Measurements from ENCODE around the gene ZNF396. TPM values are rescaled to one million over a fixed set of nuclear protein-coding genes. Genes with fewer than 3 reads are reported as not detected.

Gene ZNF396
- 0.92 TPM for total RNA-seq (ENCODE audit: unreplicated experiment)
- long read RNA-seq = 0 reads

GRCh38 chr18:35376742-35377695 lies at the start of gene ZNF396:
ZNF396 (minus strand) TSS chr18:35377337; CDS start chr18:35374292, 3,045 bp downstream.
- Mint-ChIP-seq H3K36me3 (ENCODE audit: low read depth, unreplicated experiment) (peaks cover 8% of the 10 kb centered on the region), H3K4me1 (ENCODE audit: unreplicated experiment) (peaks cover 4% of the 10 kb centered on the region), H3K4me3 (ENCODE audit: unreplicated experiment) (peak within 1 kb of the TSS; percentile 90), H3K27ac (ENCODE audit: unreplicated experiment) (peak within 1 kb of the TSS; percentile 52), H3K9me3 (ENCODE audit: unreplicated experiment) (no peaks in the 10 kb centered on the region), H3K27me3 (ENCODE audit: unreplicated experiment) (peaks cover 13% of the 10 kb centered on the region)
- peak; percentile 77 for DNase-seq (ENCODE audit: low spot score)
- no peak for TF ChIP-seq CTCF (IDR thresholded peaks at IDR 0.05; ENCODE audit: unreplicated experiment)

- no peaks in the 10 kb centered on the region for H3K9me3 Mint-ChIP-seq (ENCODE audit: unreplicated experiment)
- H3K36me3 Mint-ChIP-seq (ENCODE audit: low read depth, unreplicated experiment) = no peaks in the 10 kb centered on the region
- H3K27ac Mint-ChIP-seq (ENCODE audit: unreplicated experiment) = no peak overlapping the region
- peaks cover 2% of the 10 kb centered on the region for H3K27me3 Mint-ChIP-seq (ENCODE audit: unreplicated experiment)
- no peak overlapping the region for H3K4me3 Mint-ChIP-seq (ENCODE audit: unreplicated experiment)
- no peak for DNase-seq (ENCODE audit: low spot score)
- no peak for TF ChIP-seq CTCF (IDR thresholded peaks at IDR 0.05; ENCODE audit: unreplicated experiment)
- H3K4me1 Mint-ChIP-seq (ENCODE audit: unreplicated experiment) = peaks cover 27% of the 10 kb centered on the region
Observed at GRCh38 chr18:35426786-35427185, 49.6 kb upstream of the ZNF396 start.

GRCh38 chr18:35424356-35424755 lies 47.2 kb upstream of the ZNF396 start:
- TF ChIP-seq CTCF (IDR thresholded peaks at IDR 0.05; ENCODE audit: unreplicated experiment) = no peak
- H3K27ac Mint-ChIP-seq (ENCODE audit: unreplicated experiment) = peak overlapping the region; percentile 51
- no peak for DNase-seq (ENCODE audit: low spot score)
- no peak overlapping the region for H3K4me3 Mint-ChIP-seq (ENCODE audit: unreplicated experiment)
- H3K27me3 Mint-ChIP-seq (ENCODE audit: unreplicated experiment) = peaks cover 2% of the 10 kb centered on the region
- peaks cover 17% of the 10 kb centered on the region for H3K4me1 Mint-ChIP-seq (ENCODE audit: unreplicated experiment)
- H3K9me3 Mint-ChIP-seq (ENCODE audit: unreplicated experiment) = no peaks in the 10 kb centered on the region
- no peaks in the 10 kb centered on the region for H3K36me3 Mint-ChIP-seq (ENCODE audit: low read depth, unreplicated experiment)

GRCh38 chr18:35422237-35422636 lies 45.1 kb upstream of the ZNF396 start:
- no peak overlapping the region for H3K4me3 Mint-ChIP-seq (ENCODE audit: unreplicated experiment)
- peaks cover 1% of the 10 kb centered on the region for H3K27me3 Mint-ChIP-seq (ENCODE audit: unreplicated experiment)
- peaks cover 15% of the 10 kb centered on the region for H3K4me1 Mint-ChIP-seq (ENCODE audit: unreplicated experiment)
- H3K9me3 Mint-ChIP-seq (ENCODE audit: unreplicated experiment) = no peaks in the 10 kb centered on the region
- peaks cover 3% of the 10 kb centered on the region for H3K36me3 Mint-ChIP-seq (ENCODE audit: low read depth, unreplicated experiment)
- no peak overlapping the region for H3K27ac Mint-ChIP-seq (ENCODE audit: unreplicated experiment)
- TF ChIP-seq CTCF (IDR thresholded peaks at IDR 0.05; ENCODE audit: unreplicated experiment) = no peak
- DNase-seq (ENCODE audit: low spot score) = no peak

GRCh38 chr18:35418610-35419009 lies 41.5 kb upstream of the ZNF396 start:
- Mint-ChIP-seq H3K4me3 (ENCODE audit: unreplicated experiment) (no peak overlapping the region), H3K27ac (ENCODE audit: unreplicated experiment) (no peak overlapping the region), H3K36me3 (ENCODE audit: low read depth, unreplicated experiment) (peaks cover 5% of the 10 kb centered on the region), H3K9me3 (ENCODE audit: unreplicated experiment) (no peaks in the 10 kb centered on the region), H3K4me1 (ENCODE audit: unreplicated experiment) (peaks cover 5% of the 10 kb centered on the region), H3K27me3 (ENCODE audit: unreplicated experiment) (peaks cover 2% of the 10 kb centered on the region)
- DNase-seq (ENCODE audit: low spot score) = no peak
- TF ChIP-seq CTCF (IDR thresholded peaks at IDR 0.05; ENCODE audit: unreplicated experiment) = no peak

All from endothelial cell (in vitro differentiated cells).